ENCODE data around the gene FNTB.
A peak's percentile ranks its signal among the peaks of the same experiment; 100 is the strongest.
"Not testable (repeated sequence)": the region's sequence is repeated elsewhere in the genome, so short reads cannot be mapped to it uniquely, and the experiment has no call there.

FNTB gene

DNA sequence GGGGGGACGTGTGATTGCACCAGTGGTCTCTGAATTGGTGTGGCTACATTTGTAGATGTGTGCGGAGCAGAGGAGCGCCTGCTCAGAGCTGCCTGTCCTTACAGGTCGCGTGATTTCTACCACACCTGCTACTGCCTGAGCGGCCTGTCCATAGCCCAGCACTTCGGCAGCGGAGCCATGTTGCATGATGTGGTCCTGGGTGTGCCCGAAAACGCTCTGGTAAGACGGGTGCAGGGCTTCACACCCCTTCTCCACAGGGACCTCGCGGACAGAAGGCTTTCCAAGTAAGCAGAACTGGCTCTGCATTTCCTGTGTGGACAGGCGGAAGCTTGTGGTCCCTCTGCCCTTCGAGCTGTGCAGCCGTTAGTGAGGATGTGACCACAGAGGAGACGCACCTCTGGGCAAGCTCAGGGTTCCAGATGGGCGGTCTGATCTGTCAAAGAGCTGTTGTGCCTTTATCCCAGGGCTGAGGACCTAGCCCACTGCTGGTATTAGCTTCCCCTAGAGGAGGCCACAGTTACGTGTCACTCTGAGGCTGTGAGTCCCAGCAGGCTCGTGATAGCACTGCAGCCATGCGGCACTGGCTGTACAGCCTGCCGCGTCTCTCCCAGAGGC is 67.9 kb downstream of the FNTB start:
- no peak for DNase-seq

DNA sequence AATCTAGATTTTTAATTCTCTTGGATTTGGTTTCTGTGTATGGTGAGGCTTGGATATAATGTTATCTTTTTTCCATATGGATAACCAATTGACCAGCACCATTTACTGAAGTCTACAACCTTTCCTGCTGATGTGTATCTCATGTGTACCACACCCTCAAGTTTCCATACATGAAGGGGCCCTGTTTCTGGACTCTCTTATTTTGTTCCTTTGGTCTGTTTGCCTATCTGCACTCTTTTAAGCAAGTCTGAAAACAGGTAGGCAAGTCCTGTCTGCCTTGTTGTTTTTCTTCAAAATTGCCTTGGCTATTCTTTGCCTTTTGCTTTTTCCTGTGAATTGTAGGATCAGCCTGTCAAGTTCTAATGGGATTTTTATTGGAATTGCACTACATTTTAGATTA is 71.0 kb downstream of the FNTB start:
- DNase-seq, result no peak

DNA sequence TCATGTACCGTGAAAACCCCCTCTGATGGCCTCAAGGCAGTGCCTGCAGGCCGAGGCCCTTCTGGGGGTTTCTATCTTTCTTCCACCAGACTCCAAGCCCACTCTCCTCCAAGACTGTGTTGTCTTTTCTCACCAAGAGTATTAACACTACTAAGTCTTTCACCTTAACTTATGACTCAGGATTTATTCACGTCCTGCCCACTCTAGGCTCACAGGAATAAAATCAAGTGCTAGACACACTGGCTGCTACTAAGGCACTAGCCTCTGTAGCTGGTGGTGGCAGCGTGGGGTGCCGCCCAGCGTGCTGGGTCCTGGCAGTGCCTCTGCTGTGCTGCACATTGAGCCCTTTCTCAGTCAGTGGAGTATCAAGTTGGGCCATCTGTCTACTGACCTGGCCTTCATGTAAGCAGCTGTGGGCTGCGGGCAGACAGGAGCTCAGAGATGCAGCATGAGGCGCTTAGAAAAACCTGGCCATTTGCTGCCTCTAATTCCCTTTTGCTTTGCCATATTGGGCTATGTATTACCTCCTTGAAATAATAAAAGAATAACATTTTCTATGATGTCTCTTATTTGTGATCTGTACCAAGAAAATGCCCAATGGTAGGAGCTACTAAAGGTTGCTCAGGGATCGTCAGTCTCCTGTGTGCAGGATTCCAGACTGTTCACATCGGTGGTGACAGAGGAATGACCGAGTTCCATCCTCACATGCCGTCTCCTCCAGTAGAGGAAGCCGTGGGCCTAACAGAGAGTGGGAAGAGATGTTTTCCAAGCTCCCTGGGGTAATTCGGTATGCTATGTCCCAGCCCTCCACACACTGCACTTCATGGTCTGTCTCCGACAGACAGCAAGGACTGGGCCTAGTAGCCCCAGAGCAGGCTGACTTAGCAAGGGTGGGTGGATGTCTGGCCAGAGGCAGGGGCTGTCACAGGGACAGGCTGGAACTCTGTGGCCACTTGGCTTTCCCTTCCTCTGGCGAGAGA is 75.7 kb downstream of the FNTB start:
- no peak for DNase-seq

DNA sequence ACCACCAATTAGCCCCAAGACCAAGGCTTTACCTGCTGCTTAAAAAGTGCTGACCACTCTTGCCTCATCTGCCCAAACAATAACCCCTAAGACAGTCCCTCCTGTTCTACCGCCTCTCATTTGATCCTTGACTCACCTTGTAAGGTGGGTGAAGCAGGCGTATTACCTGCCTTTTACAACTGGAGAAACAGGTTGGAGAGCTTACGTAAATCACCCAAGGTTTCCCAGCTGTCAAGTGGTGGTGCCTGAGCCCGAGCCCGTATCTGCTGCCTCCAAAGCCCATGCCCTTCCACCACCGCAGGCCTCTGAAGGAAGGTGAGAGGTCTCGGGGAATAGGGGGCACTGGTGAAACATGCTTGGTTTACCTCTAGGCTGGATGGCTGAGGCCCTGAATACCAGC is 79.0 kb downstream of the FNTB start:
- DNase-seq, result no peak

GRCh38 chr14:65069874-65070413 is 83.2 kb downstream of the FNTB start:
- no peak for DNase-seq

DNA sequence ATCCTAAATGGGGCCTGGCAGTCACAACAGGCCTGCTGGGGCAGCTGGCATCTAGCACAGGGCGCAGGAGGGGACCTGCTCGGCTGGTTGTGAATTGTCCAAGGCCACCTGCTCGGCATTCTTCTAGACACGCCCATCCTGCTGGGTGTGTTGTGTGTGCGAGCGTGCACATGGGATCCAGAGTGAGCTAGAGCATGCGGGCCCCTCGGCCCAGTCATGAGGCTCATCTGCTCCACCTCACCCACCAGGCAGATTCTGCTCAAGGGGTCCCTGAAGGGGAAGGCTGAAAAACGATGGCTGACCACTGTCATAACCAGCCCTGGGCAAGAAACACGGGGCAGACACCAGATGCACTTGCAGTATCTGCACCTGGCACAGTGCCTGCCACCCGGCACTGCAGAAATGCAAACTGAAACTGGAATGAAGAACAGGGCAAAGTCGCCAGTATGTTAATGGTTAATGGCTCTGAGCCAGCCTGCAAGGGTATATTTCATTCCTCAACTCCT is 83.8 kb downstream of the FNTB start:
- DNase-seq, result peak; percentile 82

DNA sequence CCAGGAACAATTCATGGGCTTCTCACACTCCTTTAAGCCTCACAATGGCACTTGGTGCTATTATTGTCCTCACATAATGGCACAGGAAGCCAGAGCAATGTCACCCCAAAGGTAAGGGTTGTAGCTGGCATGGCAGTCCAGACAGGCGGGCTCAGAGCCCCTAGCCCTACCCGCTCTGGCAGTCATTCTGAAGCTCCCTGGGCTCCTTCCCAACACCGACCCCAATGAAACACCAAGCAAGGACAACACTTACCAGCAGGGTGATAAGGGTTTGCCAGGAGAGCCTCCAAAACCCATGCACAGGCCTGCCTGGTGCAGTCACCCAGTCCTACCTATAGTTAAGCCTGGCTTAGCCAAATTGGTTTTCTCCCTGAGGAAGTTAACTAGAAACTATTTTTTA is 84.8 kb downstream of the FNTB start:
- no peak for DNase-seq

- no peak for DNase-seq
Observed at GRCh38 chr14:65072256-65072655, 85.6 kb downstream of the FNTB start.

GRCh38 chr14:65072937-65073336 is 86.2 kb downstream of the FNTB start:
- no peak for DNase-seq

DNA sequence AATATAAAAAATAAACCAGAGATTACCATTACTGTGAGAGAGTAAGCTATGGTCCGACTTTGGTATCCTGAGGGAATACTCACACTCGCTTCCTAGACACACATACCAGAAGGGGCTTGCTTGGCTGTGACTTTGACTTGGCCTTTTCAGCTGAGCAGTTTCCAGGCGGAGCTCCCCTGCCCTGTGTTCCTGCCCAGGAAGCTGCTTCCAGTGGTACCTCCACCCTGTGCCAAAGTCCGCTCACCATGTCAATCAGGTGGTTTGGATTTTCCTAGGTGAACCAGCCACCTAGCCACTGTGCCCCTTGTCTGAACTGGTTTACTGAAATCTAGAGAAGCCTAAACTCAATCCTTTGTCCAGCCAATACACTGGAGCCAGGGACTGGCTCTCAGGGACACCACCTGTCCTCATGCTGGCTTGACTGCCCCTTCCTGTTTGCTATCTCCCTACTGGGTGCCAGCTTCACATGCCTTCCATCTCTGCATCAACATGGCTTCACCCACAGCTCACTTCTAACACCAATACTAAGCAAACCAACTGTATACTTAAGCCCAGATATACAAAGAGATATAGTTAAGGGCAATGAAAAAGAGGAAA is 87.0 kb downstream of the FNTB start:
- no peak for DNase-seq

DNA sequence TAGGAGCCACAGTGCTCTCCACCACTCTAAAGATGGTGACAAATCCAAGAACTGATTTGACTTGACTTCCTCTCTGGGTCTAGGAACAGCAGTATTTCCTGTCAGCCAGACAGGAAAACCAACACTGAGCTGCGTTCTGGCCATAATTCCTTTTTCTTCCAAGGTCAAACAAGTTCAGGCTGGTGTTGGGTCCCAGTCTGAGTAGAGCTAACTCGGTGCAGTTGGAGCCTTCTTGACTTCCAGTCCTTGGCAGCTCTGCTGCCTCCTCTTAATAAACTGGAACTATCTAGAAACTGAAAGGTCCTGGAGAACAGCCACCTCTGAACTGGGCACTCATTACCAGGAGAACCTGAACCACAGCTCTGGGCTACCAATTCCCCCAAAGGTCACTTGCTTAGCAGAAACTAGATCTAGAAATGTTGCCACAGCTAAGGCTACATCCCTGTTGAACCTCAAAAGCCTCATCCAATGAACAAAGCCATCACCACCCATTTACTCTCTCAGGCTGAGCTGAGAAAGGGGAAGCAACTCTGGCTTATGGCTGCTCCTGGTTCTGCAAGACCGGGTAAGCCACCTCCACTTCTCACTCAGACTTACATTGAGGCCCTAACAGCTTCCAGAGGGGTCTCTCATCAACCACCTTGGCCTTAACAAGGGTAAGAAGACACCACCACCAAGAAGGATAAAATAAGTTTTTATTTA is 87.9 kb downstream of the FNTB start:
- DNase-seq, result no peak

- no peak for DNase-seq
Observed at GRCh38 chr14:65075628-65076325, 89.1 kb downstream of the FNTB start.

DNA sequence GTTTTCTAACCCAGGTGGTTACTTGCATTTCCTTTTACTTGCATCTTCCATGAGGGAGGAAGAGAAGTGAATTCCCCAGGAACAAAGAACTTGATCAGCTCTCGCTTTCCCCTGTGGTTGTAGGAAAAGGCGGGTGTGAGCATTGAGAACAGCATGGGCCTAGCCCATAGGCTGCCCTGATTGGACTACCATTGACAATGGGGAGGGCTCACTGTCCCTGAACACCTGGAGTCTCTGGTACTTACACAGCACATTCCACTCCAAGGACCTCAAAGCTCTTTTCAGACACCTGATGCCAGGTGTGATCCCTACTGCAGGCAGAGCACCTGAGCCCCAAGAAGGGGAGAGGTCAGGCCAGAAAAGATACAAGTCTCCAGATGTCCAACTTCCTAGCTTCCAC is 90.6 kb downstream of the FNTB start:
- no peak for DNase-seq

- no peak for DNase-seq
Observed at GRCh38 chr14:65079201-65079600, 92.5 kb downstream of the FNTB start.

DNA sequence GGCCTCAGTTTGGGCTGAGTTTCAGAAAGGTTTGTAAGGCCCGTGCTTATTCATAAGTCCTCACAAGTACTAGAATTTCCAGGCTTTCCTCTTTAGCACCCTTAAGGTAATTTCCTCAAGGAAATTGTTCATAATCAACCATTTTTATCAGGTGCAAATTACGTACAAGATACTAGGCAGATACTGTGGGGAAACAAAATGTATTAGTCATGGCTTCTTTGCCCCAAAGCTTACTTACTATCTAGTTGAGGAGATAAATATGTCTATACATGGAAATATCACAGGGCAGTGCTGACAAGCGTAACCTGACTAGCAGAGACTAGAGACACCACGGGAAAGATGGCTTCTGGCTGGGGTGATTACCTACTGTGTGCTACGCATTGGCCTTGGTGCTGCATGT is 93.1 kb downstream of the FNTB start:
- DNase-seq, result no peak

- DNase-seq, result no peak
Observed at GRCh38 chr14:65080960-65081747, 94.5 kb downstream of the FNTB start.

DNA sequence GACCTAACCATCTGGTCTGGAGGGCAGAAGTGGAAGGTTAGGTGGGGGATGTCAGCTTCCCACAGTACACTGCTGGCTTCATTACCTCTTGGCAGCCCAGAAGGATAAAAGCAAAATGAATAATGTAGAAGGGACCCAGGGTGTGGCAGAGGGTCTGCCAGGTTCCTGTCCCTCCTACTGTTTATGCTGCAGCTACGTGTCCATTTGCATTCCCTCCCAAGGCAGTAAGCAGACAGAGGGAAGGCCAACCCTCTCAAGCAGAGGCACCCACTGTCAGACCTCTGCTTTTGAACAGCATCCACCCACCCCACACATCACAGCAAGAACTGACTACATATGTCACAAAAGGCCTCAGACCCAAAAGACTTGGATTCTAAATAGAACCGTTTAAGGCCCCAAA is 96.2 kb downstream of the FNTB start:
- DNase-seq, result no peak

GRCh38 chr14:65084554-65085505 is 98.1 kb downstream of the FNTB start:
- no peak for DNase-seq

- DNase-seq, result not testable (repeated sequence)
Observed at GRCh38 chr14:65086686-65087085, 100.0 kb downstream of the FNTB start.

GRCh38 chr14:65087835-65088234 is 101.1 kb downstream of the FNTB start:
- DNase-seq, result not testable (repeated sequence)

Measured in NCI-H146 (cell line).